ENCODE measurements around the gene BIK.

BIK gene

DNA sequence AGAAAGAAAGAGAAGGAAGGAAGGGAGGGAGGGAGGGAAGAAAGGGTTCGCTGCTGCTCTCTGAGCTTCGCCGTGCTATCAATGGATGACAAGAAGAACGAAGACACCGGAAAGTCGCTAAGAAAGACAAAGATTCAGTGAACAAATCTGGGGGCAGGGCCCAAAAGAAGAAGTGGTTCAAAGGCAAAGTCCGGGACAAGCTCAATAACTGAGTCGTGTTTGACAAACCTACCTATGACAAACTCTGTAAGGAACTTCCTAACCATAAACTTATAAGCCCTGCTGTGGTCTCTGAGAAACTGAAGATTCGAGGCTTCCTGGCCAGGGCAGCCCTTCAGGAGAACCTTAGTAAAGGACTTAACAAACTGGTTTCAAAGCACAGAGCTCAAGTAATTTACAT lies 18.5 kb upstream of the BIK start:
- TF ChIP-seq, protein P1, sequence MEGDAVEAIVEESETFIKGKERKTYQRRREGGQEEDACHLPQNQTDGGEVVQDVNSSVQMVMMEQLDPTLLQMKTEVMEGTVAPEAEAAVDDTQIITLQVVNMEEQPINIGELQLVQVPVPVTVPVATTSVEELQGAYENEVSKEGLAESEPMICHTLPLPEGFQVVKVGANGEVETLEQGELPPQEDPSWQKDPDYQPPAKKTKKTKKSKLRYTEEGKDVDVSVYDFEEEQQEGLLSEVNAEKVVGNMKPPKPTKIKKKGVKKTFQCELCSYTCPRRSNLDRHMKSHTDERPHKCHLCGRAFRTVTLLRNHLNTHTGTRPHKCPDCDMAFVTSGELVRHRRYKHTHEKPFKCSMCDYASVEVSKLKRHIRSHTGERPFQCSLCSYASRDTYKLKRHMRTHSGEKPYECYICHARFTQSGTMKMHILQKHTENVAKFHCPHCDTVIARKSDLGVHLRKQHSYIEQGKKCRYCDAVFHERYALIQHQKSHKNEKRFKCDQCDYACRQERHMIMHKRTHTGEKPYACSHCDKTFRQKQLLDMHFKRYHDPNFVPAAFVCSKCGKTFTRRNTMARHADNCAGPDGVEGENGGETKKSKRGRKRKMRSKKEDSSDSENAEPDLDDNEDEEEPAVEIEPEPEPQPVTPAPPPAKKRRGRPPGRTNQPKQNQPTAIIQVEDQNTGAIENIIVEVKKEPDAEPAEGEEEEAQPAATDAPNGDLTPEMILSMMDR (IDR thresholded peaks at IDR 0.05; ENCODE audit: low read depth, low read length): no peak
- in situ Hi-C loops (cut with HindIII; ENCODE audit: low sequenced_read_pairs): no loop called here
- DNase-seq (ENCODE audit: low read depth, low spot score): no peak
- no peak overlapping the region for H3K4me3 ChIP-seq (ENCODE audit: low read depth, low read length)

DNA sequence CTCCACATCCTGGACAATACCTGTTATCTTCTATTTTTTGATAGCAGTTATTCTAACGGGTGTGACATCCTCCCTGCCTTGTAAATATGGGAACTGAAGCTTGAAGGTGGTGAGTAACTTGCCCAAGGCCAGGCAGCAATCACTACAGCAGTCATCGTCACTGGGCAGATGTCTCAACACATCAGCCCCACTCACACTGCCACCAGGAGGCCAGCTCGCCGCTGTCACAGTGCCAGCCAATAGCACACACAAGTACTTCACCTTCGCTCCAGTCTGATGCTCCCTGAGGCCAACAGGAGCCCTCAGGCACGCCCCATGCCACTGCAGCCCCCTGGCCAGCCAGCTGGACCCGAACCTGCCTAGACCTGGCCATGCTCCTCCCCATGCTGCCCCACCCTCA lies 16.5 kb upstream of the BIK start:
- TF ChIP-seq, protein P1 (IDR thresholded peaks at IDR 0.05; ENCODE audit: low read depth, low read length): peak; percentile 6
- no peak for DNase-seq (ENCODE audit: low read depth, low spot score)
- in situ Hi-C loops (cut with HindIII; ENCODE audit: low sequenced_read_pairs): no loop called here
- H3K4me3 ChIP-seq (ENCODE audit: low read depth, low read length): no peak overlapping the region

DNA sequence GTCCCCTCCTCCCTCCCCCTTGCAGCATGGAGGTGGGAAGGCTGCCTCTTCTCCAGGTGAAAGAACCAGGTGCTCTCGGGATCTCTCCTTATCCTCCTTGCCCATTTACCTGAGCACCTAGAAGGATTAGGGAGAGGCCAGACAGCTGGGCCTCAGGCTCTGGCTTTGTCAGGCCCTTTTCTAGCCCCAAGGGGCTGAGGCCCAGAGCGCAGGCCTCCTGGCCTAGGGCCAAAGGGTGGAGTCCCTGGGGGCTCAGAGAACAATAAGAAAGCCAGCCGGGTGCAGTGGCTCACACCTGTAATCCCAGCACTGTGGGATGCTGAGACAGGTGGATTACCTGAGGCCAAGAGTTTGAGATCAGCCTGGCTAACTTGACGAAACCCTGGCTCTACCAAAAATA lies 16.0 kb upstream of the BIK start:
- DNase-seq (ENCODE audit: low read depth, low spot score): no peak
- TF ChIP-seq, protein P1 (IDR thresholded peaks at IDR 0.05; ENCODE audit: low read depth, low read length): no peak
- H3K4me3 ChIP-seq (ENCODE audit: low read depth, low read length): no peak overlapping the region
- in situ Hi-C loops (cut with HindIII; ENCODE audit: low sequenced_read_pairs): no loop called here

DNA sequence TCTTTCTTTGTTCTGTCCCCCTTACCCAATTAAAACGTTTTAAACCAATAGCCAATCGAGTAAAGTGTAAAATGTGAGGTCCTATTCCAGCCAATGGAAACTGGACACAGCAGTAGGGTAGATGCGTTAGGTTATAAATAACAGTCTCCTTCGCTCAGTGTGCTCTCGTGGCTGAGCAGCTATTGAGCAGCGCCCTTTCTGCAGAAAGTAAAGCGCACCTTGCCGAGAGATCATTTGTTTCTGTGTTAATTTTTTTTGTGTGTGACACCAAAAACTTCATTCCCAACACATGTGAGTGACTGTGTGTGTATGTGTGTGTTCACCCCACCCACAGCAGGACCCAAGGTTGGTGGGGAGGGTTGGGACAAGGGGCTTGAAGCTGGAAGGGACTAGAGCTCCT lies 14.1 kb upstream of the BIK start:
- TF ChIP-seq, protein P1 (IDR thresholded peaks at IDR 0.05; ENCODE audit: low read depth, low read length): no peak
- no peak for DNase-seq (ENCODE audit: low read depth, low spot score)
- no peak overlapping the region for H3K4me3 ChIP-seq (ENCODE audit: low read depth, low read length)
- in situ Hi-C loops (cut with HindIII; ENCODE audit: low sequenced_read_pairs): no loop called here

DNA sequence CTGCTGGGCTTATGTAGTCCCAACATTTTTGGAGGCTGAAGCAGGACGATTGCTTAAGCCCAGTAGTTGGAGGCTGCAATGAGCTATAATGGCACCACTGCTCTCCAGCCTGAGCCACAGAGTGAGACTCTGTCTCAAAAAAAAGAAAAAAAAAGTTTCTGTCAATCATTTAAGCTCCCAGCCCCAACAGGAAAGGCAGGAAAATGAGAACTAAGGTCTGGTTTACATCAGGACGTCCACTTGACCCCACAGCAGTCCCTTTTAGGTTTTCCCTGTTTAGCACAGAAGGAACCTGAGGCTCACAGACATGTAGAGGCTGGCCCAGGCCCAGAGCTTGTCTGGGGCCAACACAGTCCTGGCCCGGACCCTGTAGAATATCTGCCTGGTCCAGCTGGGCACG lies 12.2 kb upstream of the BIK start:
- TF ChIP-seq, protein P1 (IDR thresholded peaks at IDR 0.05; ENCODE audit: low read depth, low read length): no peak
- no peak for DNase-seq (ENCODE audit: low read depth, low spot score)
- in situ Hi-C loops (cut with HindIII; ENCODE audit: low sequenced_read_pairs): no loop called here
- H3K4me3 ChIP-seq (ENCODE audit: low read depth, low read length): no peak overlapping the region

DNA sequence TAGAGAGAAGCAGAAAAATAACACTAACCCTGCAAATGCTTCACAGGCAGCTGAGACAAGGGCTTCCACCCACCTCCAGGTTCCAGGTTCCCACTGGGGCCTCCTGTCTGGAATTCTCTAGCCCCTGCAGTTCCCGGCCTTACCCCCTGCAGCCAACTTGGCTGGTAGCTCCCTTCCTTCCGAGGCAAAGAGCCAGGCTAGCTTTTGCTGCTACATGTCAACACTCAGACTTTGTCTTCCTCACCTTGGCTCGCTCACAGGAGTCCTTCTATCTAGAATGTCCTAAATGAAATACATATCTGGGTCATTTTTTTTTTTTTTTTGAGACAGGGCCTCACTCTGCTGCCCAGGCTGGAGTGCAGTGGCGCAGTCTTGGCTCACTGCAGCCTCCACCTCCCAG lies 11.5 kb upstream of the BIK start:
- in situ Hi-C loops (cut with HindIII; ENCODE audit: low sequenced_read_pairs): no loop called here
- TF ChIP-seq, protein P1 (IDR thresholded peaks at IDR 0.05; ENCODE audit: low read depth, low read length): no peak
- no peak for DNase-seq (ENCODE audit: low read depth, low spot score)
- no peak overlapping the region for H3K4me3 ChIP-seq (ENCODE audit: low read depth, low read length)

DNA sequence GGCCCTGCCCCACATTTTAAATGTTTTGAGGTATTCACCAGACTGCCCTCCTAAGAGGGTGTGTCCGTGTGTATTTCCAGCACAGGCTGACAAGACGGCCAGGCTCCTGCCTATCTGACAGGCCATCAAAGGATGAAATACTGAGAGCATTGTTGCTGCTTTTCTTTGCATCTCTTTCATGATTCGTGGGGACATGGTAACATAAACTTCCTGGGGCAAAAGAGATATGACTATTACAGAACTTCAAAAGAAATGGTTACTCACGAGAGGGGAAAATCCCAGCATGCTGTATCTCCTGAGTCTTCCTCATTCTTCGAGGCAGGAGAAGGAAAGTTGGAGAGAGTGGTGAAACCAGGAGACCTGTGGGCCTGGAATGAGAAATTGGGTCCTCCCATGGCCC lies 10.3 kb upstream of the BIK start:
- in situ Hi-C loops (cut with HindIII; ENCODE audit: low sequenced_read_pairs): no loop called here
- DNase-seq (ENCODE audit: low read depth, low spot score): no peak
- no peak overlapping the region for H3K4me3 ChIP-seq (ENCODE audit: low read depth, low read length)
- TF ChIP-seq, protein P1 (IDR thresholded peaks at IDR 0.05; ENCODE audit: low read depth, low read length): no peak
